NCI-H345 treated with DMSO at 0.1 percent for 48 hours (cell line): ENCODE data around the gene CLCNKB.

Source experiments
- DNase-seq: peaks from one replicate; lab custom pipeline; 2025; ENCODE audit not compliant: unreplicated experiment; lab: John Stamatoyannopoulos, UW

The CLCNKB gene

GRCh38 chr1:16091296-16091695 is 47.7 kb downstream of the CLCNKB start:
- DNase-seq: peak; percentile 21

- no peak for DNase-seq
Observed at GRCh38 chr1:16092097-16092922, 48.7 kb downstream of the CLCNKB start.

DNA sequence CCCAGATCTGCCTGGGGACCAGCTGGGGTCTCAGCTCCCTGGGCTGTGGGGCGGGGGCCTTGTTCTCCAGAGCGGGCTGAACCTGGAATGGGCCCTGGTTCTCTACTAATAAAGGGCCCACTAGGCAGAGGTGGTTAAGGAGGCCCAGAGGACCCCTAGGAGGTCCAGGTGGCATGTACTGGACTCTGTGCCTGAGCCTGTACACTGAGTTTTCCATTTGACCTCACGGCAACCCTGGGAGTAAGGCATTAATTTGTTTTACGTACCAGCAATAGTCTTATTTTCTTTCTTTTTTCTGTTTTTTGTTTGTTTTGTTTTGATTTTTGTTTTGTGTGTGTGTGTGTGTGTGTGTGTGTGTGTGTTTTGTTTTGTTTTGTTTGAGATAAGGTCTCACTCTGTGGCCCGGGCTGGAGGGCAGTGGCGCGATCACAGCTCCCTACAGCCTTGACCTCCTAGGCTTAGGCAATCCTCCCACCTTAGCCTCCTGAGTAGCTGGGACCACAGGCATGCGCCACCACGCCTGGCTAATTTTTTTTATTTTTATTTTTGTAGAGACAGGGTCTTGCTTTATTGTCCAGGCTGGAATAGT is 49.4 kb downstream of the CLCNKB start:
- no peak for DNase-seq

GRCh38 chr1:16093611-16094010 is 50.0 kb downstream of the CLCNKB start:
- no peak for DNase-seq

DNA sequence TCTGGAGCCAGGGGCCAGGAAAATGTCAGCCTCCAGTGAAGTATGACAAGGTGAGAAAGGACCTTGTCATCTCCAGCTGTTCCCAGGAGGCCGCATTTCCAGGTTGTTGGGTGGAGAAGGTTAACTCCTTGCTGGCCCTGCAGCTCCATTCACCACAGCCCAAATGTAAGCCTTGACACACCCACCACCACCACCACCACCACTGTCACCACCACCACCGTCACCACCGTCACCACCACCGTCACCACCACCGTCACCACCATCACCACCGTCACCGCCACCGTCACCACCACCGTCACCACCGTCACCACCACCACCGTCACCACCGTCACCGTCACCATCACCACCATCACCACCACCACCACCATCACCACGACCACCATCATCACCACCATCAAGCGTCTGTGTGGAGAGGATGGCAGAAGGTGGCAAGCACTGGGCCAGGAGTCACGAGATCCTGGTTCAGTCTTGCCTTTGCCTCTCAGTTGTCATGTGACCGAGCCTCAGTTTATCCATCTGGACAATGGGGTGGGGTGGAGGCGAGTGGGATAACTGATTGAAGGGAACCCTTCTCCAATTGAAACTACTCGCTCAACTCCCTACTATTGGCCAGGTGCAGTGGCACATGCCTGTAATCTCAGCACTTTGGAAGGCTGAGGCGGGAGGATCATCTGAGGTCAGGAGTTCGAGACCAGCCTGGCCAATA is 51.0 kb downstream of the CLCNKB start:
- no peak for DNase-seq

DNA sequence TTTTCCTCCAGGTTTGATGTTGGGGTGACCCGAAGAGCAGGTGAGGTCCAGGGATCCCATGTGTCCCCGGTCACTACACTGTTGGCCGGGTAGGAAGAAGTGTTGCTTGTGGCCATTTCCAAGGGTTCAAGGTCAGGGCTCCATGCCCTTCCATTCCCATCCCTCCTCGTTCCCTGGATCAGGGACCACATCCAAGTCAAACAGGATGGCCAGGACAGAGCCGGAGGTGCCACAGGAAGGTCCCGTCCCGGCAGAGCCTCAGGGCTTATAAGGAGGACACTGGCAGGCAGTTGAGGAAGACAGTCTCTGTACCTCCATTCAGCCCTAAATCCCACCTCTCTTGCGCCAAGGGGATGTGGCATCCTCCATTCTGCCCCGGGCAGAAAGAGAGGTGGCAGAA is 51.9 kb downstream of the CLCNKB start:
- DNase-seq: no peak

DNA sequence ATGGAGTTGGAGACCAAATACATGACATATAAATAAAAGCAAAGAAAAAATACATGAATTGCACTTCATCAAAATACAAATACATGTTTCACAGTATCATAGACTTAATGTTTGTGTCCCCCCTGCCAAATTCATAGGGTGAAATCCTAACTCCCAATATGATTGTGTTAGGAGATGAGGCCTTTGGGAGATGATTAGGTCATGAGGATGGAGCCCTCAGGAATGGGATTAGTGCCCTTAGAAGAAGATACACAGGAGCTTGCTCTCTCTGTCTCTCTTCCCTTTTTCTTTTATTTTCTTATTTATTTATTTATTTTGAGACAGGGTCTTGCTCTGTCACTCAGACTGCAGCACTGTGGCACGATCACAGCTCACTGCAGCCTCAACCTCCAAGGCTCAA is 55.8 kb downstream of the CLCNKB start:
- DNase-seq: no peak

GRCh38 chr1:16101623-16102022 is 58.0 kb downstream of the CLCNKB start:
- no peak for DNase-seq
